GM18507 (cell line): ENCODE measurements around the gene MMP13.
"Not testable (repeated sequence)": the region's sequence is repeated elsewhere in the genome, so short reads cannot be mapped to it uniquely, and the experiment has no call there.

ENCODE experiments used
- DNase-seq: peaks from one replicate; pipeline ENCODE4 v3.0.0; 2011; ENCODE audit warnings: low read depth; ENCODE audit not compliant: insufficient read length; ENCODE audit errors: extremely low spot score
- FAIRE-seq: peaks from 2 replicates; lab custom pipeline; 2011; peaks lifted over from hg19 to GRCh38; lab: Jason Lieb, UNC

Gene MMP13

GRCh38 chr11:102955624-102956023, at the start of gene MMP13:
TSS of gene MMP13 (minus strand) at chr11:102955732. CDS start at chr11:102955705, 27 bp downstream.
- FAIRE-seq (no peak), DNase-seq (no peak)

DNA sequence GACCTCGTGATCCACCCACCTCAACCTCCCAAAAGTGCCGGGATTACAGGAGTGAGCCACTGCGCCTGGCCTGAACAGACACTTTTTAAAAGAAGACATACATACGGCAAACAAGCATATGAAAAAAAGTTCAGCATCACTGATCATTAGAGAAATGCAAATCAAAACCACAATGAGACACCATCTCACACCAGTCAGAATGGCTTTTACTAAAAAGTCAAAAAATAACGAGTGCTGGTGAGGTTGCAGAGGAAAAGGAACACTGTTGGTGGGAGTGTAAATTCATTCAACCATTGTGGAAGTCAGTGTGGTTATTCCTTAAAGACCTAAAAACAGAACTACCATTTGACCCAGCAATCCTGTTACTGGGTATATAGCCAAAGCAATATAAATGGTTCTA, 48.7 kb upstream of the MMP13 start:
- not testable (repeated sequence) for FAIRE-seq, DNase-seq

- FAIRE-seq (no peak), DNase-seq (no peak)
These were observed 38.6 kb upstream of the MMP13 start for GRCh38 chr11:102994105-102994504.

DNA sequence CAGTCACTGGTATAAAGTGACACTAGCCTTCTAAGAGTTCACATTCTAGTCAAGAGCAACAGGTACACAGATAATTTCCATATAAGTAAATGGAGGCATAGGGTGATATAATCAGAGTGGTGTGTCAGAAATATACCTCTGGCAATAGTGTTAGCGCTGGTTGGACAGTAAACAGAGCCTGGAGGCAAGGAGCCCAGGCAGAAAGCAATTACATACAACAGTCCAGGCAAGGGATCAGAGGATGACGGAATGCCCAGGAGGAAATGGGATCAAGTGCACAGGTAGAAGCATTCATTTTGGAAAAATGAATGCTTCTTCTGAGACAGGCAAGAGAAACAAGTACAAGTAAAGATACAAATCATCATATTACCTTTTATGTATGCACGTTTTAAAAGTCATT, 36.2 kb upstream of the MMP13 start:
- DNase-seq (no peak), FAIRE-seq (no peak)

GRCh38 chr11:102990145-102990544, 34.6 kb upstream of the MMP13 start:
- no peak for FAIRE-seq
- DNase-seq: no peak

GRCh38 chr11:102989379-102990047, 34.0 kb upstream of the MMP13 start:
- DNase-seq (no peak), FAIRE-seq (no peak)

GRCh38 chr11:102986815-102987214, 31.3 kb upstream of the MMP13 start:
- no peak for DNase-seq

DNA sequence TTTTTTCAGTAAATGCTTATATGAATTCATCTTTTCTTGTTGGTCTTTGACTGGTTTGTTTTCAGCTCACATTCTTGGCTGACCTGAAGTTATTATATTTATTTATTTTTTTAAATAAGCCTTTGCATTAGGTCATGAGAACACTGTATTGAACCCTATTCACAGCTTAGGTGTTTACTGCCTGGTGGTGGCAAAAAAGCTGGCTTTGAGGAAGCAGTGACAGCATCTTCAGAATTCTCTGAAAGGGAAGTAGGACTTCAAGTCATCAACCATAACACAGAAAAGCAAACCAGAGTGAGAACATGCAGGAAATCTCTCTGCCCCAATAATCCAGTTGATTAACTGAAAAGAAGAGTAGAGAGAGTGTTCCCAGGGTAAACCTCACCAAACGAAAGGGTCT, 30.3 kb upstream of the MMP13 start:
- DNase-seq: no peak
- FAIRE-seq: no peak

More at GRCh38 chr11:102986815-102987214, 31.3 kb upstream of the MMP13 start:
- no peak for FAIRE-seq

GRCh38 chr11:102983486-102983885, 28.0 kb upstream of the MMP13 start:
- DNase-seq (no peak), FAIRE-seq (no peak)

DNA sequence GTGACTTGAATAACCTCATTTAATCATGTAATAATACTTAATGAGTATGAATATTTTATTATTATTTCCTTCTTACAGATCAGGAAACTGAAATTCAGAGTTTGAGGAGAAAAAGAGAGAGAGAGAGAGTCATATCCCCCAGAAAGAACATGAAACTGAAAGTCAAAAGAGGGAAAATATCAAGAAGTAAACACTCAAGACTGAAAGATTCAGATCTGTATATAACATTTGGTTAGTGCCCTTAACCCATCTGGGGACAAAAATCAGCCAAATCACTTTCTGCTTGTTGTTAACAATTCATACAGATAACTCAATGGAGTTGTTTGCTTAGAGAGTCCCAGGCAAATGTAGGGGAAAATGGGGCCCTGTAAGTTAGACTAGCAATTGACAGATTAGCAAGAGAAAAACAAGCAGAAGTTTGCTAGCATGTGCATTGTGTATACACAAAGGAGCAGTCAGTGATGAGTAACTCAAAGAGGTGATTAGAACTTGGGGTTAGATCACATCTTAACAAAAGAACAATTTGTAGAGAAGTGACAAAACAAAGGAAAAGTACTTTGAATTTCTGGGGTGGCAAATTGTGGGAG, 25.9 kb upstream of the MMP13 start:
- DNase-seq (no peak), FAIRE-seq (peak; percentile 47)

- DNase-seq: no peak
- FAIRE-seq: no peak
These were observed 19.2 kb upstream of the MMP13 start for GRCh38 chr11:102974552-102975280.

GRCh38 chr11:102973698-102974097, 18.2 kb upstream of the MMP13 start:
- not testable (repeated sequence) for DNase-seq, FAIRE-seq

GRCh38 chr11:102972853-102973252, 17.3 kb upstream of the MMP13 start:
- DNase-seq: no peak
- no peak for FAIRE-seq

GRCh38 chr11:102971766-102972165, 16.2 kb upstream of the MMP13 start:
- FAIRE-seq: no peak
- no peak for DNase-seq

DNA sequence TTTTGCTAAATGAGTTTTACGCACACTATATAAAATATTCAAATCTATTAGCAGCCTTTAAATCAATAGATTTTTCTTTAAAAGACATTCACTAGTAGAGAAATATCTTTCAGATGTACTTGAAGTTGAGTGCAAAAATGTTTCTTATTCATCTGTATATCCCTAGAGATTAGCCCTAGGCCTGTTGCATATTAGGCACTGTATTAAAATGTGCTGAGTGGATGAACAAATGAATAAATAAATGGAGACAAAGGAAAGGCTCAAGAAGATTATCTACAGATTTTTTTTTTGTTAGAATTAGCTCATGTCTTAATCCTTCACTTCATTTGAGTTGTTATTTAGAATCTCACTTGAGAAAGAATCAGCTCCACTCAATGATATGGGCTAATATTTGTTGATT, 12.0 kb upstream of the MMP13 start:
- no peak for FAIRE-seq
- DNase-seq: no peak

DNA sequence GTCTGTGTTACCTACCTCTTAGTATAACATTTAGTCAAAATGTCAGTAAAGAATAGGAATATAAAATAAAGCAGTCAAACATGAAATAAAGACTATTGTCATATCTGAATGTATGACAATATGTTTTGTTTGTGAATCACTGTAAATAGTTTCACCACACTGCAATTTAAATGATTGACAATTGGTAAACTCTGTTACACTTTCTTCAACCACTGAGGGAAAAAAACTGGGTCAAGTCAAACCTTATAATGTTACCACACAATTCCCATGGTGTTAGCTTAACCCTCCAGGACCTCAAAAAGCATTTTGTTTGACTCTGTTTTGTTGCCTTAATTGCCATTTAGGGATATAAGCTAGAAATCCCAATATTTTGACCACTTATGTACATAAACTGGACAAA, 10.5 kb upstream of the MMP13 start:
- DNase-seq: no peak
- FAIRE-seq: no peak

DNA sequence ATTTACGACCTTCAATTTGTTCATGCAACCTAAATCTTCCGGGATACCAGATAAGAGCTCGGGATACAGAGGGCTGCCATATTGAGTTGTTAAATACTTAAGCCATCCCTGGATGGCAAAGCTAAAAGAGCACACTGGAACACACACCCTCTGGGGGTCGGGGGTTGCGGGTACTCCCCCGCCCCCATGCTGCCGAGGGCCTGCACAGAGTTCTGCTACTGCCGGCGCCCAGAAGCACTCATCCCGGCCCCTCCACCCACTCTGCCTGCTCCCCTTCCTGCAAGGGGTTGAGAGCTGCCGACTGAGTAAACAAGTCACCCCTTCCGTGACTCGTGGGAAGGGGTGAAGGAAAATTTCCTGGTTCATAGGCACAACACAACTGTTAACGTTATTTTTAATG, 9.3 kb upstream of the MMP13 start:
- FAIRE-seq: no peak
- DNase-seq: no peak

- FAIRE-seq (no peak), DNase-seq (no peak)
These were observed 2.4 kb upstream of the MMP13 start for GRCh38 chr11:102957953-102958352.

DNA sequence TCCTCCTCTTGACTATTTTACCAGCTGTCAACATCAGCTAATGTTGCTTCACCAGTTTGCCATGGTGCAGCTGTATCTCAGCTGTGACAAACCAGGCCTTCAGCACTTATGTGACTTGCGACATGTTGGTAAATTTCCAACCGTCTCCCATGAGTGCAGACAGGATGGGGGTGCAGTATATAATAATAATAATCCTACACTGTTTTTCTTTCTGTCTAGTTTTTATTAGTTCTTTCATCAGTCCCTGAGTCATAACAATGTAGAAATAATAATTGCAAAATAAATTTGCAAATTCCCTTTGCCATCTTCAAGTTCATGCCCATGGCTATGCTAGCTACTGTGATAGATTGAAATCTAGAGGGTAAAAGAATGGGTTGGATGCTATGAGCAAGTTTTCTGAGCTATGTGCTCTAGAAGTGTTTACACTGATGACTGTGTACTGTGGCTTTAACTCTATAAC, 4.9 kb downstream of the MMP13 start:
- no peak for DNase-seq
- FAIRE-seq: no peak

DNA sequence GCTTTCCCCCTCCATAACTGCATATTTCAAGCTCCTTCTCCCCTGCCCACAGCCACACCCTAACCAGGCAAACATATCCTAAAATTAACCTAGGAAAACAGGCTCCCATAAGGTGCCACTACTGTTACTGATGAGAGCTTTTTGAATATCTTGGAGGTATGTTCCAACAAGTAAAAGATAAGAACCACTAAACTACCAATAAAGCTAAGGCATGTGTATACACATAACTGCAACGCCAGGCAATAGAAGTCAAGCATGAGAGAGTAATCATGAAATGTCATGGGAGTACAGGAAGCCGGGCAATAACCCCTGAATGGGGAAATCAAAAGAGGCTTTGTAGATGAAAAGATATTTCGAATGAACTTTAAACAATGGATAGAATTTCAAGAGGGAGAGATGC, 9.3 kb downstream of the MMP13 start:
- no peak for DNase-seq
- no peak for FAIRE-seq
